Measurements from ENCODE around the gene GLRX. TPM values are rescaled to one million over a fixed set of nuclear protein-coding genes. Genes with fewer than 3 reads are reported as not detected.

GLRX gene
- total and polyA plus RNA-seq, 2 of the 13 experiments (the other 11 are each of a cell fraction or from before 2014, with no cell fraction given) = 63.8 to 499 TPM

GRCh38 chr5:95803271-95804148 lies 19.0 kb downstream of the GLRX start (continued):
- TF ChIP-seq ZNF407 (CRISPR knock-in tag; IDR thresholded peaks at IDR 0.05; ENCODE audit: not compliant biosample characterization) = no peak
- no peak for TF ChIP-seq ZMAT5 (CRISPR knock-in tag; IDR thresholded peaks at IDR 0.05; ENCODE audit: borderline replicate concordance, low read depth)
- TF ChIP-seq NR2F1 (CRISPR knock-in tag; IDR thresholded peaks at IDR 0.05) = no peak; a peak in 1 of 4 replicates
- TF ChIP-seq IRX3 (CRISPR knock-in tag; IDR thresholded peaks at IDR 0.05; ENCODE audit: borderline replicate concordance, low read depth) = no peak
- TF ChIP-seq GMEB1 (CRISPR knock-in tag; IDR thresholded peaks at IDR 0.05; ENCODE audit: borderline replicate concordance) = no peak; the same call in 1 of the 2 replicates
- no peak for TF ChIP-seq ZNF180 (CRISPR knock-in tag; IDR thresholded peaks at IDR 0.05; ENCODE audit: borderline replicate concordance, low read depth)
- peak; percentile 54; the same call in 1 of the 2 replicates for TF ChIP-seq ZMYM4 (CRISPR knock-in tag; IDR thresholded peaks at IDR 0.05)
- TF ChIP-seq KLF13 (CRISPR knock-in tag; IDR thresholded peaks at IDR 0.05) = no peak
- no peak for TF ChIP-seq CTCF (CRISPR knock-in tag; IDR thresholded peaks at IDR 0.05)
- no peak for TF ChIP-seq ZNF33B (CRISPR knock-in tag; IDR thresholded peaks at IDR 0.05)
- TF ChIP-seq ZNF292 (CRISPR knock-in tag; IDR thresholded peaks at IDR 0.05; ENCODE audit: borderline replicate concordance, low read depth) = no peak; the same call in 1 of the 2 replicates
- no peak for TF ChIP-seq RBM39 (IDR thresholded peaks at IDR 0.05; ENCODE audit: low read depth, low read length, poor library complexity, severe bottlenecking)
- TF ChIP-seq PHB2 (IDR thresholded peaks at IDR 0.05; ENCODE audit: partially characterized antibody) = no peak
- TF ChIP-seq NFE2L1 (CRISPR knock-in tag; IDR thresholded peaks at IDR 0.05; ENCODE audit: borderline replicate concordance) = no peak
- no peak for TF ChIP-seq GABPA (IDR thresholded peaks at IDR 0.05; ENCODE audit: low read depth, low read length)
- no peak for TF ChIP-seq GABPA (CRISPR knock-in tag; IDR thresholded peaks at IDR 0.05; ENCODE audit: low read depth)

Measured in HepG2 (cell line).